SU-DHL-6 (cell line): ENCODE results near the gene MYOF.
A peak's percentile ranks its signal among the peaks of the same experiment; 100 is the strongest.

Experiments
- H2AFZ ChIP-seq: fragments of 200-600 bp; sonication (generic); 2 replicates; pipeline ENCODE4 v1.6.1; 2014; ENCODE audit warnings: low read depth, mild to moderate bottlenecking, moderate library complexity, mixed read lengths, antibody characterized with exemption, low read length; ENCODE audit not compliant: severe bottlenecking
- H3F3A ChIP-seq: fragments of 200-600 bp; shearing (Covaris generic); 2 replicates; pipeline ENCODE4 v1.6.0; 2016; ENCODE audit warnings: antibody characterized with exemption, mild to moderate bottlenecking; ENCODE audit not compliant: insufficient read depth
- H3K27ac ChIP-seq: fragments of 200-600 bp; sonication (generic); 2 replicates; pipeline ENCODE4 v1.5.1; 2016; ENCODE audit warnings: low read depth, mild to moderate bottlenecking, low read length, moderate library complexity, mixed read lengths
- H3K27me3 ChIP-seq: fragments of 200-600 bp; sonication (generic), shearing (Covaris generic); 2 replicates; pipeline ENCODE4 v1.6.0; 2014; ENCODE audit warnings: mild to moderate bottlenecking, low read length
- H3K36me3 ChIP-seq: fragments of 200-600 bp; sonication (generic); 2 replicates; pipeline ENCODE4 v1.6.1; 2014; ENCODE audit warnings: mild to moderate bottlenecking, low read length, mixed read lengths
- H3K4me2 ChIP-seq: fragments of 300-600, 200-600 bp; shearing (Covaris generic), sonication (generic); 2 replicates; pipeline ENCODE4 v1.6.0; 2014; ENCODE audit warnings: low read length, low read depth, mild to moderate bottlenecking; ENCODE audit not compliant: poor library complexity, severe bottlenecking
- H3K4me3 ChIP-seq: fragments of 200-600 bp; sonication (generic); 2 replicates; pipeline ENCODE4 v1.5.1; 2014; ENCODE audit warnings: antibody characterized with exemption, low read length, mild to moderate bottlenecking, mixed read lengths; ENCODE audit not compliant: insufficient read depth, poor library complexity, severe bottlenecking
- H3K79me2 ChIP-seq: fragments of 200-600 bp; sonication (generic); 2 replicates; pipeline ENCODE4 v1.6.1; 2014; ENCODE audit warnings: mild to moderate bottlenecking, low read length, moderate library complexity; ENCODE audit not compliant: insufficient read depth
- H3K9ac ChIP-seq: fragments of 200-600 bp; sonication (generic); 2 replicates; pipeline ENCODE4 v1.7.0; 2014; ENCODE audit warnings: mild to moderate bottlenecking, low read length
- H3K9me2 ChIP-seq: fragments of 200-600 bp; sonication (generic); replicated peaks from 2 replicates; pipeline ENCODE4 v1.6.1; 2014; ENCODE audit warnings: low read length; ENCODE audit not compliant: insufficient read depth
- H3K9me3 ChIP-seq: fragments of 200-600 bp; sonication (generic); 2 replicates; pipeline ENCODE4 v1.6.1; 2014; ENCODE audit warnings: low read length, mixed read lengths; ENCODE audit not compliant: insufficient read depth
- H4K20me1 ChIP-seq: fragments of 200-600 bp; sonication (generic); 2 replicates; pipeline ENCODE4 v1.6.1; 2014; ENCODE audit warnings: low read depth, mild to moderate bottlenecking, antibody characterized with exemption, low read length, moderate library complexity, mixed read lengths
- EZH2phosphoT487 ChIP-seq: fragments of 200-600 bp; sonication (generic), shearing (Covaris generic); conservative IDR thresholded peaks from 2 replicates; pipeline ENCODE4 v1.6.1; 2018; ENCODE audit warnings: mild to moderate bottlenecking, antibody characterized with exemption, low read length, moderate library complexity, mixed read lengths
- TF ChIP-seq, protein P1 (sequence below): fragments of 200-600 bp; sonication (generic); IDR thresholded peaks from one replicate; pipeline ENCODE4 v1.5.1; 2017; ENCODE audit warnings: antibody characterized with exemption, mild to moderate bottlenecking, low read length, moderate library complexity; ENCODE audit not compliant: insufficient read depth, poor library complexity, severe bottlenecking

Gene MYOF

DNA sequence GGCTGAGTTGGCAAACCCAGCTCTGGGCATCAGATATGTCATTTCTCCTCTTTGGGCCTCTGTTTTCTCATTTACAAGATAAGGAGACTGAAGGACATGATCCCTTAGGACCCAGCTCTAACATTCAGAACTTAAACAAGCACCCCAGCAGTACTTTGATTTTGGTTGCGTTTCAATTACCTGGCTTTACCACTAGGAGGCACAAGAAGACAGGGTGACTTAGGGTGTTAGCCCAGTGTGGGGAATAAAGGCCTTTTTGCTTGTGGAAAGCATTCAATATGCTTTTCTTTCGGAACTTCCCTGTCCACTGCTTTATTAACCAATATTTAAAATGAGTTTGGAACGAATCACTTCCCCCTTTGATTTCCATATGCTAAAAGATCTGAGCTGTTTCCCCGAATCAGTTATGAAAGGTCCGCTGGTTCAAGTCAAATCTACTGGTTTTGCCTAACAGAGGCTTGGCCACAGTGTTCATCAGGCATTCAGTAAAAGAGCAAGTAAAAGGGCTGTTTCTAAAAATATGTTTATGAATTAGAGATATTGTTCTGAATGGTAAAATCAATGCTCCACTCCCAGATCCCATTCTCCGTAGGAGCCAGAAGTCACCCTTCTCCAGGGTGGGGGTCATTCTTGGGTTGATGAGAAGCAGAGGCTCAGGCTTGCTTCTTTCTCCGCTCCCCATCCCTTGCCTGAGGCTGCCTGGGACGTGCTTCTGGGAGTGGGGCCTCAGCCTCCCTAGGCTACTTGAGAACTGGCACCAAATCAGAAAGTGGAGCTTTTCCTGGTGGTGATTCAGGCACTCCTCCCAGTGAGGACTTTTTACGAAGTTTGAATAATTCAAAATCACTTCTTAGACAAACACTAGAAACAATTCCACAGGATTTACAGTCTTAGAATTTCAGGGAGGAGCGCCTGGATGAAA, 105.5 kb downstream of the MYOF start:
- Histone ChIP-seq H3K27ac (no peak overlapping the region), H3K4me3 (no peak overlapping the region), H3K9me2 (no peaks in the 10 kb centered on the region), H3K9me3 (no peaks in the 10 kb centered on the region), H3K27me3 (no peaks in the 10 kb centered on the region), H2AFZ (no peak overlapping the region), H3K4me2 (no peak overlapping the region), H3K36me3 (no peaks in the 10 kb centered on the region), H3K79me2 (no peaks in the 10 kb centered on the region), H3F3A (no peaks in the 10 kb centered on the region), H3K9ac (no peak overlapping the region), H4K20me1 (no peaks in the 10 kb centered on the region; the same call in 1 of the 2 replicates)
- TF ChIP-seq, protein P1, sequence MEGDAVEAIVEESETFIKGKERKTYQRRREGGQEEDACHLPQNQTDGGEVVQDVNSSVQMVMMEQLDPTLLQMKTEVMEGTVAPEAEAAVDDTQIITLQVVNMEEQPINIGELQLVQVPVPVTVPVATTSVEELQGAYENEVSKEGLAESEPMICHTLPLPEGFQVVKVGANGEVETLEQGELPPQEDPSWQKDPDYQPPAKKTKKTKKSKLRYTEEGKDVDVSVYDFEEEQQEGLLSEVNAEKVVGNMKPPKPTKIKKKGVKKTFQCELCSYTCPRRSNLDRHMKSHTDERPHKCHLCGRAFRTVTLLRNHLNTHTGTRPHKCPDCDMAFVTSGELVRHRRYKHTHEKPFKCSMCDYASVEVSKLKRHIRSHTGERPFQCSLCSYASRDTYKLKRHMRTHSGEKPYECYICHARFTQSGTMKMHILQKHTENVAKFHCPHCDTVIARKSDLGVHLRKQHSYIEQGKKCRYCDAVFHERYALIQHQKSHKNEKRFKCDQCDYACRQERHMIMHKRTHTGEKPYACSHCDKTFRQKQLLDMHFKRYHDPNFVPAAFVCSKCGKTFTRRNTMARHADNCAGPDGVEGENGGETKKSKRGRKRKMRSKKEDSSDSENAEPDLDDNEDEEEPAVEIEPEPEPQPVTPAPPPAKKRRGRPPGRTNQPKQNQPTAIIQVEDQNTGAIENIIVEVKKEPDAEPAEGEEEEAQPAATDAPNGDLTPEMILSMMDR, result peak; percentile 74
- no peak for TF ChIP-seq EZH2phosphoT487

DNA sequence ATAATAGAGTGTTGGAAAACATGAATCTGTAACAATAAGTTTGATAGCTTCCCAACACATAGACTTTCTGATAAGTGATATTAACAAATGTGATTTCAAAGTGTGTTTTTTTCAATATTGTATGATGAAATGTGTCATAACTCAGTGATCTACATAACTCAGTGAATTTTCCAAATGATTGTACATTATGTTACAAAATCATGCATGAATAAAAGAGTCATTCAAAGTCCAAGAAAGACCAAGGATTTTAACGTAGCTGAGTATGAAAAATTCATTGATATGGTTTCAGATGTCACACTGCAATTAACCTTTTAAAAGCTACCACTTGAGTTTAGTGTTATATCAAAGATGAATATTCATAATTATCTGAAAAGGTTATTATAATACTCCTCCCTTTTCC, 111.2 kb downstream of the MYOF start:
- Histone ChIP-seq H3K4me2 (no peak overlapping the region), H4K20me1 (no peaks in the 10 kb centered on the region), H3K9ac (no peak overlapping the region), H3K79me2 (no peaks in the 10 kb centered on the region), H3F3A (no peaks in the 10 kb centered on the region), H2AFZ (no peak overlapping the region), H3K9me2 (no peaks in the 10 kb centered on the region), H3K9me3 (no peaks in the 10 kb centered on the region), H3K27me3 (no peaks in the 10 kb centered on the region), H3K27ac (no peak overlapping the region), H3K36me3 (no peaks in the 10 kb centered on the region), H3K4me3 (no peak overlapping the region)
- TF ChIP-seq, protein P1, result no peak
- TF ChIP-seq EZH2phosphoT487, result no peak

- no peak overlapping the region for H3K4me3 ChIP-seq
- no peak overlapping the region for H3K9ac ChIP-seq
- H3F3A ChIP-seq, result no peaks in the 10 kb centered on the region
- no peak overlapping the region for H2AFZ ChIP-seq
- H3K79me2 ChIP-seq, result no peaks in the 10 kb centered on the region
- no peaks in the 10 kb centered on the region for H4K20me1 ChIP-seq
- H3K4me2 ChIP-seq, result no peak overlapping the region
- TF ChIP-seq, protein P1, result no peak
- no peak for TF ChIP-seq EZH2phosphoT487
- H3K9me3 ChIP-seq, result no peaks in the 10 kb centered on the region
- no peaks in the 10 kb centered on the region for H3K9me2 ChIP-seq
- H3K27ac ChIP-seq, result no peak overlapping the region
- H3K27me3 ChIP-seq, result no peaks in the 10 kb centered on the region
- no peaks in the 10 kb centered on the region for H3K36me3 ChIP-seq
Observed at GRCh38 chr10:93369588-93370164, 112.5 kb downstream of the MYOF start.
